ENCODE data around the gene HHAT. TPM values are rescaled to one million over a fixed set of nuclear protein-coding genes. Genes with fewer than 3 reads are reported as not detected.

The HHAT gene
- total RNA-seq, 1 donor from 2014 or later, result 4.7 TPM

GRCh38 chr1:210465150-210465549 lies 136.4 kb downstream of the HHAT start:
- H3K27ac ChIP-seq (ENCODE audit: low read depth, low read length), result no peak overlapping the region
- H3K4me1 ChIP-seq (ENCODE audit: control insufficient read depth in 3 of 3, insufficient read depth in 3 of 3, low read length in 3 of 3), result no peaks in the 10 kb centered on the region
- H3K9me3 ChIP-seq (ENCODE audit: control insufficient read depth in 3 of 3, low read length in 3 of 3), result no peaks in the 10 kb centered on the region
- H3K36me3 ChIP-seq (ENCODE audit: control insufficient read depth in 3 of 3, insufficient read depth in 3 of 3, low read length in 3 of 3), result no peaks in the 10 kb centered on the region
- no peak overlapping the region for H3K9ac ChIP-seq (ENCODE audit: low read depth in 1 of 3, low read length in 3 of 3)
- H3K27me3 ChIP-seq (ENCODE audit: control insufficient read depth in 3 of 3, insufficient read depth in 3 of 3, low read length in 3 of 3), result no peaks in the 10 kb centered on the region
- no peak overlapping the region for H3K4me3 ChIP-seq (ENCODE audit: low read length in 3 of 3)

GRCh38 chr1:210467440-210468043 lies 138.8 kb downstream of the HHAT start:
- Histone ChIP-seq H3K27ac (ENCODE audit: low read depth, low read length) (no peak overlapping the region), H3K9me3 (ENCODE audit: control insufficient read depth in 3 of 3, low read length in 3 of 3) (no peaks in the 10 kb centered on the region), H3K4me3 (ENCODE audit: low read length in 3 of 3) (no peak overlapping the region), H3K36me3 (ENCODE audit: control insufficient read depth in 3 of 3, insufficient read depth in 3 of 3, low read length in 3 of 3) (no peaks in the 10 kb centered on the region), H3K27me3 (ENCODE audit: control insufficient read depth in 3 of 3, insufficient read depth in 3 of 3, low read length in 3 of 3) (no peaks in the 10 kb centered on the region), H3K9ac (ENCODE audit: low read depth in 1 of 3, low read length in 3 of 3) (no peak overlapping the region), H3K4me1 (ENCODE audit: control insufficient read depth in 3 of 3, insufficient read depth in 3 of 3, low read length in 3 of 3) (no peaks in the 10 kb centered on the region)

- no peak overlapping the region for H3K4me3 ChIP-seq (ENCODE audit: low read length in 3 of 3)
- H3K27ac ChIP-seq (ENCODE audit: low read depth, low read length), result no peak overlapping the region
- H3K9me3 ChIP-seq (ENCODE audit: control insufficient read depth in 3 of 3, low read length in 3 of 3), result no peaks in the 10 kb centered on the region
- no peaks in the 10 kb centered on the region for H3K36me3 ChIP-seq (ENCODE audit: control insufficient read depth in 3 of 3, insufficient read depth in 3 of 3, low read length in 3 of 3)
- H3K9ac ChIP-seq (ENCODE audit: low read depth in 1 of 3, low read length in 3 of 3), result no peak overlapping the region
- no peaks in the 10 kb centered on the region for H3K4me1 ChIP-seq (ENCODE audit: control insufficient read depth in 3 of 3, insufficient read depth in 3 of 3, low read length in 3 of 3)
- no peaks in the 10 kb centered on the region for H3K27me3 ChIP-seq (ENCODE audit: control insufficient read depth in 3 of 3, insufficient read depth in 3 of 3, low read length in 3 of 3)
Measured at GRCh38 chr1:210469441-210469840, 140.7 kb downstream of the HHAT start.

- no peak overlapping the region for H3K4me3 ChIP-seq (ENCODE audit: low read length in 3 of 3)
Measured at GRCh38 chr1:210475321-210475720, 146.6 kb downstream of the HHAT start.

GRCh38 chr1:210475806-210476205 lies 147.1 kb downstream of the HHAT start:
- no peak overlapping the region for H3K27ac ChIP-seq (ENCODE audit: low read depth, low read length)
- no peaks in the 10 kb centered on the region for H3K4me1 ChIP-seq (ENCODE audit: control insufficient read depth in 3 of 3, insufficient read depth in 3 of 3, low read length in 3 of 3)
- no peak overlapping the region for H3K9ac ChIP-seq (ENCODE audit: low read depth in 1 of 3, low read length in 3 of 3)
- H3K27me3 ChIP-seq (ENCODE audit: control insufficient read depth in 3 of 3, insufficient read depth in 3 of 3, low read length in 3 of 3), result no peaks in the 10 kb centered on the region
- no peaks in the 10 kb centered on the region for H3K9me3 ChIP-seq (ENCODE audit: control insufficient read depth in 3 of 3, low read length in 3 of 3)
- H3K36me3 ChIP-seq (ENCODE audit: control insufficient read depth in 3 of 3, insufficient read depth in 3 of 3, low read length in 3 of 3), result no peaks in the 10 kb centered on the region
- H3K4me3 ChIP-seq (ENCODE audit: low read length in 3 of 3), result no peak overlapping the region

More at GRCh38 chr1:210475321-210475720, 146.6 kb downstream of the HHAT start:
- no peak overlapping the region for H3K9ac ChIP-seq (ENCODE audit: low read depth in 1 of 3, low read length in 3 of 3)
- H3K9me3 ChIP-seq (ENCODE audit: control insufficient read depth in 3 of 3, low read length in 3 of 3), result no peaks in the 10 kb centered on the region
- no peaks in the 10 kb centered on the region for H3K4me1 ChIP-seq (ENCODE audit: control insufficient read depth in 3 of 3, insufficient read depth in 3 of 3, low read length in 3 of 3)
- no peaks in the 10 kb centered on the region for H3K36me3 ChIP-seq (ENCODE audit: control insufficient read depth in 3 of 3, insufficient read depth in 3 of 3, low read length in 3 of 3)
- H3K27me3 ChIP-seq (ENCODE audit: control insufficient read depth in 3 of 3, insufficient read depth in 3 of 3, low read length in 3 of 3), result no peaks in the 10 kb centered on the region
- H3K27ac ChIP-seq (ENCODE audit: low read depth, low read length), result no peak overlapping the region

- H3K9me3 ChIP-seq (ENCODE audit: control insufficient read depth in 3 of 3, low read length in 3 of 3), result no peaks in the 10 kb centered on the region
- H3K27ac ChIP-seq (ENCODE audit: low read depth, low read length), result no peak overlapping the region
- no peaks in the 10 kb centered on the region for H3K36me3 ChIP-seq (ENCODE audit: control insufficient read depth in 3 of 3, insufficient read depth in 3 of 3, low read length in 3 of 3)
- H3K4me3 ChIP-seq (ENCODE audit: low read length in 3 of 3), result no peak overlapping the region
- no peaks in the 10 kb centered on the region for H3K27me3 ChIP-seq (ENCODE audit: control insufficient read depth in 3 of 3, insufficient read depth in 3 of 3, low read length in 3 of 3)
- H3K4me1 ChIP-seq (ENCODE audit: control insufficient read depth in 3 of 3, insufficient read depth in 3 of 3, low read length in 3 of 3), result no peaks in the 10 kb centered on the region
- no peak overlapping the region for H3K9ac ChIP-seq (ENCODE audit: low read depth in 1 of 3, low read length in 3 of 3)
Measured at GRCh38 chr1:210476730-210477129, 148.0 kb downstream of the HHAT start.

- H3K9ac ChIP-seq (ENCODE audit: low read depth in 1 of 3, low read length in 3 of 3), result no peak overlapping the region
- H3K9me3 ChIP-seq (ENCODE audit: control insufficient read depth in 3 of 3, low read length in 3 of 3), result no peaks in the 10 kb centered on the region
- H3K4me3 ChIP-seq (ENCODE audit: low read length in 3 of 3), result no peak overlapping the region
- no peaks in the 10 kb centered on the region for H3K36me3 ChIP-seq (ENCODE audit: control insufficient read depth in 3 of 3, insufficient read depth in 3 of 3, low read length in 3 of 3)
- no peaks in the 10 kb centered on the region for H3K27me3 ChIP-seq (ENCODE audit: control insufficient read depth in 3 of 3, insufficient read depth in 3 of 3, low read length in 3 of 3)
- H3K27ac ChIP-seq (ENCODE audit: low read depth, low read length), result no peak overlapping the region
- H3K4me1 ChIP-seq (ENCODE audit: control insufficient read depth in 3 of 3, insufficient read depth in 3 of 3, low read length in 3 of 3), result no peaks in the 10 kb centered on the region
Measured at GRCh38 chr1:210477328-210477924, 148.7 kb downstream of the HHAT start.

GRCh38 chr1:210478820-210479219 lies 150.1 kb downstream of the HHAT start:
- Histone ChIP-seq H3K4me1 (ENCODE audit: control insufficient read depth in 3 of 3, insufficient read depth in 3 of 3, low read length in 3 of 3) (no peaks in the 10 kb centered on the region), H3K9me3 (ENCODE audit: control insufficient read depth in 3 of 3, low read length in 3 of 3) (no peaks in the 10 kb centered on the region), H3K9ac (ENCODE audit: low read depth in 1 of 3, low read length in 3 of 3) (no peak overlapping the region), H3K36me3 (ENCODE audit: control insufficient read depth in 3 of 3, insufficient read depth in 3 of 3, low read length in 3 of 3) (no peaks in the 10 kb centered on the region), H3K27me3 (ENCODE audit: control insufficient read depth in 3 of 3, insufficient read depth in 3 of 3, low read length in 3 of 3) (no peaks in the 10 kb centered on the region), H3K4me3 (ENCODE audit: low read length in 3 of 3) (no peak overlapping the region), H3K27ac (ENCODE audit: low read depth, low read length) (no peak overlapping the region)

GRCh38 chr1:210482491-210482890 lies 153.8 kb downstream of the HHAT start:
- H3K36me3 ChIP-seq (ENCODE audit: control insufficient read depth in 3 of 3, insufficient read depth in 3 of 3, low read length in 3 of 3), result no peaks in the 10 kb centered on the region
- no peak overlapping the region for H3K9ac ChIP-seq (ENCODE audit: low read depth in 1 of 3, low read length in 3 of 3)
- H3K9me3 ChIP-seq (ENCODE audit: control insufficient read depth in 3 of 3, low read length in 3 of 3), result no peaks in the 10 kb centered on the region

GRCh38 chr1:210482945-210483617 lies 154.4 kb downstream of the HHAT start:
- Histone ChIP-seq H3K27ac (ENCODE audit: low read depth, low read length) (no peak overlapping the region), H3K4me3 (ENCODE audit: low read length in 3 of 3) (no peak overlapping the region), H3K27me3 (ENCODE audit: control insufficient read depth in 3 of 3, insufficient read depth in 3 of 3, low read length in 3 of 3) (no peaks in the 10 kb centered on the region), H3K36me3 (ENCODE audit: control insufficient read depth in 3 of 3, insufficient read depth in 3 of 3, low read length in 3 of 3) (no peaks in the 10 kb centered on the region), H3K9me3 (ENCODE audit: control insufficient read depth in 3 of 3, low read length in 3 of 3) (no peaks in the 10 kb centered on the region), H3K9ac (ENCODE audit: low read depth in 1 of 3, low read length in 3 of 3) (no peak overlapping the region), H3K4me1 (ENCODE audit: control insufficient read depth in 3 of 3, insufficient read depth in 3 of 3, low read length in 3 of 3) (no peaks in the 10 kb centered on the region)

More at GRCh38 chr1:210482491-210482890, 153.8 kb downstream of the HHAT start:
- Histone ChIP-seq H3K4me3 (ENCODE audit: low read length in 3 of 3) (no peak overlapping the region), H3K27me3 (ENCODE audit: control insufficient read depth in 3 of 3, insufficient read depth in 3 of 3, low read length in 3 of 3) (no peaks in the 10 kb centered on the region), H3K4me1 (ENCODE audit: control insufficient read depth in 3 of 3, insufficient read depth in 3 of 3, low read length in 3 of 3) (no peaks in the 10 kb centered on the region), H3K27ac (ENCODE audit: low read depth, low read length) (no peak overlapping the region)

Data from skeletal muscle tissue (tissue), 4 donors.